IMR-90 (cell line): Measurements from ENCODE around the gene UMOD. TPM values are rescaled to one million over a fixed set of nuclear protein-coding genes. Genes with fewer than 3 reads are reported as not detected.

Source experiments
- ATAC-seq: fragments of 200-7000 bp; cut with Tn5 transposase; 2 replicates; pipeline ENCODE4 v1.9.1; 2020; ENCODE audit warnings: low read depth, mild to moderate bottlenecking, moderate library complexity
- BruUV-seq: library from RNA; stranded (reverse); fragments of 400-500 nt; replicated peaks from 2 replicates; lab custom pipeline; 2021; lab: Mats Ljungman, UMichigan
- CTCF ChIA-PET: fragments of 300-600 bp; formaldehyde crosslinking; extraction: SDS; loops from one replicate; lab custom pipeline; 2021; ENCODE audit warnings: antibody characterized with exemption; lab: Yijun Ruan, JAX
- POLR2A ChIA-PET: fragments of 300-600 bp; sonication (Branson Sonifier 250); formaldehyde crosslinking; loops from one replicate; lab custom pipeline; 2022; ENCODE audit warnings: antibody characterized with exemption; ENCODE audit not compliant: unreplicated experiment; lab: Charles Lee
- DNase-seq: peaks from one replicate; pipeline ENCODE4 v3.0.0; 2013
- H2AFZ ChIP-seq: replicated peaks from 2 replicates; pipeline ENCODE3; 2013; ENCODE audit warnings: low read length, mild to moderate bottlenecking; ENCODE audit not compliant: poor library complexity
- H2AK5ac ChIP-seq: 2 replicates; pipeline ENCODE4 v1.6.1; 2013; ENCODE audit warnings: low read depth, low read length, inconsistent platforms
- H2AK9ac ChIP-seq: replicated peaks from 2 replicates; pipeline ENCODE3; 2013; ENCODE audit warnings: mild to moderate bottlenecking, low read depth, low read length, moderate library complexity; ENCODE audit not compliant: poor library complexity
- H2BK120ac ChIP-seq: 2 replicates; pipeline ENCODE4 v1.6.1; 2013; ENCODE audit warnings: low read depth, low read length, inconsistent platforms
- H2BK15ac ChIP-seq: 3 replicates; pipeline ENCODE4 v1.6.1; 2013; ENCODE audit warnings: low read depth, low read length, inconsistent platforms
- H2BK20ac ChIP-seq: 2 replicates; pipeline ENCODE4 v1.6.1; 2013; ENCODE audit warnings: low read depth, mild to moderate bottlenecking, inconsistent platforms, low read length, moderate library complexity
- H2BK5ac ChIP-seq: 2 replicates; pipeline ENCODE4 v1.6.1; 2013; ENCODE audit warnings: mild to moderate bottlenecking, low read depth, low read length, inconsistent platforms; ENCODE audit not compliant: poor library complexity, severe bottlenecking
- H3K14ac ChIP-seq: replicated peaks from 2 replicates; pipeline ENCODE4 v1.6.1; 2013; ENCODE audit warnings: low read depth, low read length, inconsistent platforms
- H3K18ac ChIP-seq: 2 replicates; pipeline ENCODE4 v1.6.1; 2013; ENCODE audit warnings: low read depth, low read length, control low read depth
- H3K23ac ChIP-seq: 2 replicates; pipeline ENCODE4 v1.6.1; 2013; ENCODE audit warnings: low read depth, low read length, inconsistent platforms
- H3K27ac ChIP-seq: 2 replicates; pipeline ENCODE4 v1.5.1; 2013; ENCODE audit warnings: mild to moderate bottlenecking, control low read depth, low read length; ENCODE audit not compliant: insufficient read depth
- H3K27me3 ChIP-seq: 2 replicates; pipeline ENCODE4 v1.6.1; 2013; ENCODE audit warnings: low read length; ENCODE audit not compliant: control insufficient read depth, insufficient read depth
- H3K36me3 ChIP-seq: 2 replicates; pipeline ENCODE4 v1.6.1; 2013; ENCODE audit warnings: low read length, mixed read lengths; ENCODE audit not compliant: control insufficient read depth, insufficient read depth
- H3K4ac ChIP-seq: 2 replicates; pipeline ENCODE4 v1.6.1; 2013; ENCODE audit warnings: low read depth, low read length, inconsistent platforms
- H3K4me1 ChIP-seq: 2 replicates; pipeline ENCODE4 v1.6.1; 2013; ENCODE audit warnings: low read length, mixed read lengths; ENCODE audit not compliant: control insufficient read depth, insufficient read depth
- H3K4me2 ChIP-seq: 2 replicates; pipeline ENCODE4 v1.6.1; 2013; ENCODE audit warnings: low read depth, mild to moderate bottlenecking, control low read depth, low read length, moderate library complexity
- H3K4me3 ChIP-seq: 2 replicates; pipeline ENCODE4 v1.5.1; 2013; ENCODE audit warnings: low read depth, mild to moderate bottlenecking, control low read depth, low read length, moderate library complexity; ENCODE audit not compliant: insufficient read depth
- H3K56ac ChIP-seq: 2 replicates; pipeline ENCODE4 v1.6.1; 2013; ENCODE audit warnings: low read length, inconsistent platforms; ENCODE audit not compliant: insufficient read depth; ENCODE audit errors: extremely low read depth
- H3K79me1 ChIP-seq, 2 experiments: 2 replicates each; pipeline ENCODE4 v1.6.1; 2013; ENCODE audit warnings: low read length in 2 of 2, inconsistent platforms in 1 of 2, low read depth in 1 of 2
- H3K9ac ChIP-seq: 2 replicates; pipeline ENCODE4 v1.6.1; 2013; ENCODE audit warnings: low read depth, low read length, control low read depth
- H3K9me1 ChIP-seq: 2 replicates; pipeline ENCODE4 v1.6.1; 2013; ENCODE audit warnings: low read length, inconsistent platforms; ENCODE audit not compliant: insufficient read depth
- H3K9me3 ChIP-seq: 2 replicates; pipeline ENCODE4 v1.6.1; 2013; ENCODE audit warnings: low read length; ENCODE audit not compliant: control insufficient read depth, insufficient read depth
- H4K20me1 ChIP-seq: 2 replicates; pipeline ENCODE4 v1.6.1; 2013; ENCODE audit warnings: low read length, inconsistent platforms; ENCODE audit not compliant: insufficient read depth
- H4K5ac ChIP-seq: 2 replicates; pipeline ENCODE4 v1.6.1; 2013; ENCODE audit warnings: mild to moderate bottlenecking, low read depth, low read length, control low read depth
- H4K8ac ChIP-seq, 2 experiments: 2 replicates each; pipeline ENCODE4 v1.6.1; 2013; ENCODE audit warnings: low read depth in 2 of 2, low read length in 2 of 2, control low read depth in 1 of 2, inconsistent platforms in 1 of 2
- H4K91ac ChIP-seq: 2 replicates; pipeline ENCODE4 v1.6.1; 2013; ENCODE audit warnings: low read depth, low read length, inconsistent platforms; ENCODE audit not compliant: insufficient read depth
- BHLHE40 ChIP-seq: fragments of 150-350 bp; IDR thresholded peaks from 2 replicates; pipeline ENCODE4 v1.6.1; 2016; ENCODE audit warnings: mild to moderate bottlenecking, low read depth, low read length
- CEBPB ChIP-seq: IDR thresholded peaks from 2 replicates; pipeline ENCODE4 v1.6.1; 2012; ENCODE audit warnings: low read depth, low read length, improper control_type of control experiment
- CHD1 ChIP-seq: IDR thresholded peaks from 2 replicates; pipeline ENCODE4 v1.6.1; 2012; ENCODE audit warnings: low read depth, low read length, improper control_type of control experiment
- CTCF ChIP-seq: conservative IDR thresholded peaks from 2 replicates; pipeline ENCODE4 v1.5.1; 2012; ENCODE audit warnings: mild to moderate bottlenecking, low read depth, low read length, improper control_type of control experiment
- ELK1 ChIP-seq: fragments of 150-350 bp; IDR thresholded peaks from 2 replicates; pipeline ENCODE4 v1.6.1; 2016; ENCODE audit warnings: low read depth, mild to moderate bottlenecking, low read length, moderate library complexity, borderline replicate concordance
- FOS ChIP-seq: fragments of 150-350 bp; IDR thresholded peaks from 2 replicates; pipeline ENCODE4 v1.6.1; 2016; ENCODE audit warnings: low read depth, low read length
- MAFK ChIP-seq: IDR thresholded peaks from 2 replicates; pipeline ENCODE4 v1.6.1; 2012; ENCODE audit warnings: low read depth, low read length, improper control_type of control experiment
- MAZ ChIP-seq: IDR thresholded peaks from 2 replicates; pipeline ENCODE4 v1.6.1; 2012; ENCODE audit warnings: low read depth, mild to moderate bottlenecking, low read length, improper control_type of control experiment, moderate library complexity, borderline replicate concordance
- MXI1 ChIP-seq: IDR thresholded peaks from 2 replicates; pipeline ENCODE4 v1.6.1; 2012; ENCODE audit warnings: low read depth, mild to moderate bottlenecking, low read length, moderate library complexity, borderline replicate concordance
- NFE2L2 ChIP-seq: fragments of 150-350 bp; IDR thresholded peaks from 2 replicates; pipeline ENCODE4 v1.6.1; 2016; ENCODE audit warnings: low read depth, mild to moderate bottlenecking, low read length
- POLR2A ChIP-seq: IDR thresholded peaks from 2 replicates; pipeline ENCODE4 v1.6.1; 2012; ENCODE audit warnings: mild to moderate bottlenecking, low read depth, low read length
- RAD21 ChIP-seq: IDR thresholded peaks from 2 replicates; pipeline ENCODE4 v1.6.1; 2012; ENCODE audit warnings: low read length, improper control_type of control experiment
- RCOR1 ChIP-seq: IDR thresholded peaks from 2 replicates; pipeline ENCODE4 v1.6.1; 2012; ENCODE audit warnings: mild to moderate bottlenecking, low read length, improper control_type of control experiment; ENCODE audit not compliant: insufficient replicate concordance
- RFX5 ChIP-seq: IDR thresholded peaks from 2 replicates; pipeline ENCODE4 v1.8.0; 2012; ENCODE audit warnings: low read depth, mild to moderate bottlenecking, low read length, moderate library complexity
- SMC3 ChIP-seq: fragments of 150-350 bp; IDR thresholded peaks from 2 replicates; pipeline ENCODE4 v1.6.1; 2016; ENCODE audit warnings: low read depth, mild to moderate bottlenecking, antibody characterized with exemption, low read length, moderate library complexity
- USF2 ChIP-seq: fragments of 150-350 bp; IDR thresholded peaks from 2 replicates; pipeline ENCODE4 v1.6.1; 2017; ENCODE audit warnings: mild to moderate bottlenecking, antibody characterized with exemption, low read length, low read depth
- WGBS, 2 experiments: methylation state at CpG; one replicate each; pipeline versions ENCODE4 v1.1.5 to v1.1.7; 2013; ENCODE audit warnings: missing lambda C conversion rate in 2 of 2; ENCODE audit not compliant: insufficient read length in 1 of 2; ENCODE audit errors: extremely low coverage in 2 of 2; 5-methylcytosine and 5-hydroxymethylcytosine counted together
- dilution Hi-C: fragments of 300-500 bp; cut with HindIII; formaldehyde crosslinking; loops from one replicate; pipeline ENCODE4 v1.14.3; 2018; ENCODE audit warnings: low sequenced_read_pairs; ENCODE audit not compliant: unreplicated experiment
- in situ Hi-C: fragments of 300-500 bp; cut with MboI; formaldehyde crosslinking; loops from 3 replicates; pipeline ENCODE4 v1.14.3; 2019; ENCODE audit warnings: low sequenced_read_pairs, inconsistent platforms, mixed read lengths
- intact Hi-C: fragments of 100-400 bp; cut with micrococcal nuclease; formaldehyde crosslinking; loops from 2 replicates; pipeline ENCODE4 v1.10.0; 2022
- polyA plus RNA-seq, 3 experiments: library from polyadenylated mRNA; depleted of rRNA; stranded (reverse); fragments of >200 nt; gene quantifications; 2 replicates each; pipeline ENCODE4 v1.2.3, GENCODE V29; 2012; ENCODE audit warnings: low replicate concordance in 1 of 3
- total RNA-seq: library from RNA; depleted of rRNA; stranded (reverse); fragments of >200 nt; gene quantifications from 2 replicates; pipeline ENCODE4 v1.2.3, GENCODE V29; 2012

Gene UMOD
- total and polyA plus RNA-seq, 2 of the 4 experiments (the other 2 are of a cell fraction): not detected

GRCh38 chr16:20319406-20319805, 33.1 kb downstream of the UMOD start:
- Histone ChIP-seq H2AFZ (no peak overlapping the region), H2BK120ac (no peak overlapping the region), H3K9ac (no peak overlapping the region), H3K4me2 (no peak overlapping the region), H3K9me1 (no peaks in the 10 kb centered on the region), H4K91ac (no peak overlapping the region), H4K5ac (no peak overlapping the region), H3K36me3 (no peaks in the 10 kb centered on the region), H4K20me1 (no peaks in the 10 kb centered on the region), H3K79me1 (no peaks in the 10 kb centered on the region), H4K8ac (no peak overlapping the region), H2BK5ac (no peak overlapping the region), H2BK15ac (no peak overlapping the region), H3K56ac (no peak overlapping the region), H2AK5ac (no peak overlapping the region), H3K18ac (no peak overlapping the region), H3K4me1 (no peaks in the 10 kb centered on the region), H3K4me3 (no peak overlapping the region), H3K9me3 (peaks cover 18% of the 10 kb centered on the region), H3K14ac (no peak overlapping the region), H3K23ac (no peak overlapping the region), H2AK9ac (no peak overlapping the region), H2BK20ac (no peak overlapping the region), H3K27ac (no peak overlapping the region), H3K27me3 (no peaks in the 10 kb centered on the region), H3K4ac (no peak overlapping the region)
- in situ Hi-C loops (no loop called here), intact Hi-C loops (no loop called here), dilution Hi-C loops (no loop called here)
- no peak for ATAC-seq
- CTCF ChIA-PET: no interaction called here
- TF ChIP-seq RAD21 (no peak), BHLHE40 (no peak), CHD1 (no peak), MXI1 (no peak), MAZ (no peak), CTCF (no peak), USF2 (no peak), CEBPB (no peak), ELK1 (no peak), FOS (no peak), SMC3 (no peak), POLR2A (no peak), MAFK (no peak), RCOR1 (no peak), NFE2L2 (no peak), RFX5 (no peak)
- no CpG with 5 or more reads among the region's 1 CpG for WGBS, 2 experiments
- POLR2A ChIA-PET: no interaction called here
- BruUV-seq: no TSS peak
- DNase-seq: no peak
